Occipital lobe (tissue), 2 donors: ENCODE measurements around the gene SBF2. TPM values are rescaled to one million over a fixed set of nuclear protein-coding genes. Genes with fewer than 3 reads are reported as not detected.

Source experiments
- DNase-seq: peaks from one replicate; lab custom pipeline; 2025; lab: John Stamatoyannopoulos, UW
- total RNA-seq: library from RNA; depleted of rRNA; stranded (reverse); fragments of >200 nt; gene quantifications from one replicate; pipeline ENCODE4 v1.2.3, GENCODE V29; 2014

The SBF2 gene
- total RNA-seq = 132 TPM

- DNase-seq = peak; percentile 68
Observed at GRCh38 chr11:10293423-10294289, at the start of gene SBF2. SBF2 (minus strand) TSS chr11:10294219; CDS start chr11:10294069, 150 bp downstream.

GRCh38 chr11:10338287-10338686 is 44.3 kb upstream of the SBF2 start:
- DNase-seq = no peak

DNA sequence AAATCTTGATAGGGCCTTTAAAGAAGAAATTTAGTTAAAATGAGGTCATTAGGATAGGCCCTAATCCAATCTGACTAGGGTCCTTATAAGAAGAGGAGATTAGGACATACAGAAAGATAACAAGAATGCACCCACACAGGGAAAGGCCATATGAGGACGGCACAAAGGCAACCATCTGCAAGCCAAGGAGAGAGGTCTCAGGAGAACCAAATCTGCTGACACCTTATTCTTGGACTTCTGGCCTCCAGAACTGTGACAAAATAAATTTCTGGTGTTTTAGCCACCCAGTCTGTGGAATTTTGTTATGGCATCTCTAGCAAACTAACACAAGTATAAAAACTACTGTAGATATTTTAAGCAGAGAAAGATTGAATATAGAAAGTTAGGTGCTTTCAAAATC is 39.5 kb upstream of the SBF2 start:
- no peak for DNase-seq

GRCh38 chr11:10331548-10332289 is 37.7 kb upstream of the SBF2 start:
- DNase-seq = no peak

DNA sequence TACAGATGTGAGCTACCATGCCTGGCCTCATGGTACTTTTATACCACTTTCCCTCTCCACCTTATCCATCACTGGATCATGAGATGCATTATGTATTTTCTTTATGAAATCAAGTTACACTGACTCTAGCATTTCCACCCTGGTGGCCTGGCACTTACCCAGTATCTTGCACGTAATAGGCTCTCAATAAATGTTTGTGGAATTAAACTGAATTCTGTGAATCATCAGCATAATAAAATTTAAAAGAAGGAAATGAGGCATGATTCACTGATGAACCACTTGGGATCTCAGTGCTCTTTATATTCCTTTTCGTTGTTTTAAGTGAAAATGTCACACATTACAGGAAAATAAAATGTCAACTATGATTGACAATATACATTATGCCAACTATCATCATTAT is 35.9 kb upstream of the SBF2 start:
- no peak for DNase-seq

DNA sequence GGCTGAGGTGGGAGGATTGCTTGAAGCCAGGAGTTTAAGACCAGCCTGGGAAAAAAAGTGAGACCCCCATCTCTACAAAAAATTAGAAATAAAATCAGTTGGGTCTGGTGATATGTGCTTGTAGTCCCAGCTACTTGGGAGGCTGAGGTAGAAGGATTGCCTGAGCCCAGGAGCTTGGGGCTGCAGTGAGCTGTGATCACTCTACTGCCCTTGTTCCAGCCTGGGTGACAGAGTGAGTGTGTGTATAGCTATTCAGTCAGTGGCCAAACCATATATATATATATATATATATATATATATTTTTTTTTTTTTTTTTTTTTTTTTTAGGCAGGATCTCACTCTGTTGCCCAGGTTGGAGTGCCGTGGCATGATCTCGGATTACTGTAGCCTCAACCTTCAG is 35.3 kb upstream of the SBF2 start:
- no peak for DNase-seq

DNA sequence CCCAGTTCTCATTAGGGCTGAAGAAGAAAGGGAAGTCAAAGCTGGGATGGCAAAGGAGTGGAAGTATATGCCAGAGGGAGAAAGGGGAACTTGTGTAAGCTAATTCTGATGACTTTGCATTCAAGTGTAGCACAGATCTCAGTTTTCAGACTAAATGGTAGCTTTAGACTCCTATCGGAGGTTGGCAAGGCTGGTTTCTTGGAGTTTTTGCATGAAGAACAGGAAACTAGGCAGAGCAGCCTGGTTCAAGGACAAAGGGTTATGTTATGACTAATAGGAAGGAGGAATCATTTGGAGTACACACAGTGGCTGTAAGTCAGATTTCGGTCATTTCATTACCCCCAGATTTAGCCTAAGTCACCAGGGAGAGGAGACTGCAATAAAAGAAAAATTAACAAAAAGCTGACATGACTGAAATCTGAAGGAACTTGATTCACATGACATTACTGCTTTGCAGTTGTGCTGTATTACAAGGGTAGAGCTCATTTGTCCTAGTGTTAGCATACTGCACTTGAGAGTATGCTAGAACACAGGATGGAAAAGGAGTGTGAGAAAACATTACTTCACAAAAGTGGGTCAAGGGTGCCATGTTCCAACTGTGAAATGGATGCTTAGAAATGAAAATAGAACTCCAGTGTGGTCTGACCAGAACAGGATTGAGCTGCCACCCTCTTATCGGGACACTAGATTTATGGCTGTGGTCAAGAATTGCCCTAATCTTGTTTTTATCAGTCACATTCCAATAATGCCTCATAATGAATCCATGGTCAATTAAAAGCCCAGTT is 34.5 kb upstream of the SBF2 start:
- no peak for DNase-seq

DNA sequence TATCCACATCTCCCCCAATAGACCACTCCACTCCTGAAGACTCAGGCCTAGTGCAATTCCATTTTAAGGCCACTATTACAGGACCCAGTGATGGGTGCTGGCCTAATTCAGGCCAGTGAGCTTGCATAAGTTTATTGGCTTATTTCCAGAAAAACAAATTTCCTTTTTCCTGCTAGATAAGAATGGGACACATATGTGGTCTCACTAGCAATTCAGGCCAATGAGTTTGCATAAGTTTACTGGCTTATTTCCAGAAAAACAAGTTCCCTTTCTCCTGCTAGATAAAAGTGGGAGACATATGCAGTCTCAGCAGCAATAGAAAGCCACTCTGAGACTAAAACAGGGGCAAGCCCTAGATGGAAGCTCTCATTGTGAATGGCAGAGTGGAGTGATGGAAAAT is 33.2 kb upstream of the SBF2 start:
- no peak for DNase-seq

DNA sequence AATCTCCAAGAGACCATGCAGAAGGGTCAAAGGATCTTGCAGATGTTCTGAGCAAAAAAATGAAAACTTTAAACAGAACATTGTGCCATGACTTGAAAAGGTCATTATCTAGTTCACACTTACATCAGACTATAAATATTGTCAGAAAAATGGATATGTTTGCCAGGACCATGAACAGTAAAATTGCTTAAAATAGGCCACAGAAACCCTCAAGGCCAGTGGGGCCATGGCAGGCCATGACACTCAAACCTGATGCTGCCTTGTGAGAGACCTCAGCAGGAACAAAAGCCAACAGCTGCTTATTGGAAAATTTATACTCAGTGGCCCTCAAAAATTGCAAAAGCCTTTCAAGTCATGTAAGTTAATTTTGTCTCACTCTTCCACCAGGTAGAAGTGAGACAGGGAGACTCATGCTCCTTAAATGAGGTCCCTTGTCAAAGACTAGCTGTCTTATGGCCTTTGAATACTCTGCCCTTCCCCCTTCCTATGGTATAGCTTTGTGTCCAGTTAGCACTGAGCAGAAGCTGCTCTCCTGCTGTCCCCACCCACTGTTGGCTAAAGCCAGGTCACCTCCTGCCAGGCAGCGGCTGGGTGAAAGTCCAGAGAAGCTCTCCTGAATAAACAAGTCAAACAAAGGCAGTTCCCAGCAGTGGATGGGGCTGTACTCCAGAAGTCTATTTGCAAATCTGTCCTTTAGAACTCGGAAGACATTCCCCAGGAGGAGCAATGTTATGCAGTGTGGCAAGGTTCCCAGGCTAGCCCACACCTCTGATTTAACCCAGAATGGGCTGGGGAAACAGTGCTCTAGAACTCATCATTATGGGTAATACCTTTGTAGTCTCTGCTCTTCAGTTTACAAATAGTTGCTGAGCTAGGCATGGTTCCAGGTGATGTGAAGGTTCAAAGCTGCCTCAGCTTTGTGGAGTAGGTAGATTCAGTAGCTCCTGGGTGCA is 32.3 kb upstream of the SBF2 start:
- no peak for DNase-seq

GRCh38 chr11:10325277-10326011 is 31.4 kb upstream of the SBF2 start:
- no peak for DNase-seq

GRCh38 chr11:10324474-10324873 is 30.5 kb upstream of the SBF2 start:
- no peak for DNase-seq

GRCh38 chr11:10323793-10324170 is 29.8 kb upstream of the SBF2 start:
- DNase-seq = no peak

GRCh38 chr11:10322830-10323792 is 29.1 kb upstream of the SBF2 start:
- DNase-seq = no peak

DNA sequence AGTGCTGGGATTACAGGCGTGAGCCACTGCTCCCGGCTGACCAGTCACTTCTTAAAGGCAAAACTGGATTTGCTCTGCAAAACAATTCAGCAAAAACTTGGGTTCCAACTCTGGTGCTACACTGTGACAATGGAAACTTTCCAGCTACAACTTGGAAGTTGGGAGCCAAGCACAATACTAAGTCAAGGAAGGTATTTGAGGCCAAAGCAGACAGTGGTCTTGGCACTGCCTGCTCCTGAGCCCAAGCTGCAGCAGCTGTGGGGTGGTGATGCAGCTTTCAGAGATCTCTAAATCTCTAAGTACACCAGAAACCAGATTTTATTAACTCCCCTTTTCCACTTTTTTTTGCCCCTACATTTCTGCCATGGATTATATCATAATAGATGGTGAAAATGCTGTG is 28.4 kb upstream of the SBF2 start:
- no peak for DNase-seq

- DNase-seq = no peak
Observed at GRCh38 chr11:10320736-10321465, 26.9 kb upstream of the SBF2 start.

DNA sequence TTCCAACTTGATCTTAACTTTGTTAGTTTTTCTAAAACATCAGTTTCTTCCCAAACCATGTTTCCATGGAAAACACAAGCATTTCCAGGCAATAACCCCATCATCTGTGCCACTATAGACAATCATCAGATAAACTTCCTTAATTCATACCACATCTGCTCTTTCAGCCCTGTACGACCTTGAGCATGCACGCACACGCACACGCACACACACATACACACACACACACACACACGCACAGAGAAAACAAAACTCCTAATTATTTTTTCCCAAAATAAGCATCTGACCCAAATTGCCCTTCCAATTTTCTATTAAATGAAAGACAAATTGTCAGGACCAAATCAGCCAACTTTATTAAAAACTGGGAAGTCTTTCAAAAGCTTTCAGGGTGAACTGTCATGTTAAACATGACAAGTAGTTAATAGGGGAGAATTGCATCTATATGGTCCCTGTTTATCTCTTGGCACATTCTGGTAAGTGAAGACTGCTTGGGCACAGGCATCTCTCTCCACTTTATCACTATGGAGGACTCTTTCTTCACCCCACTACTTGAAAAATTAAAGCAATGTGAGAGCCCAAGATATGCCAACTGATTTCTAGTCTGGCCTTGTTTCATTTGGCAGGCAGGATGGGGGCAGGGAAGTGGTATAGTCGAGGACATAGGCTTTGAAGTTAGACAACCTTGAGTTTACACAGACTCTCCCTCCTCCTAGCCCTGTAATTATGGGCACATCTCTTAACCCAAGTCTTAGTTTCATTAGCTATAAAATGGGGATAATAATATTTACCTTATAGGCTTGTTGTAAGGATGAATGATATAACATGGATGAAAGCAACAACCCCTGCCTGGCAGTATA is 25.9 kb upstream of the SBF2 start:
- no peak for DNase-seq

GRCh38 chr11:10318527-10318802 is 24.4 kb upstream of the SBF2 start:
- no peak for DNase-seq
